Hair follicle dermal papilla cell (primary cell): ENCODE data around the gene AGER. TPM values are rescaled to one million over a fixed set of nuclear protein-coding genes. Genes with fewer than 3 reads are reported as not detected.

Experiments used
- small RNA-seq: library from RNA; depleted of rRNA; stranded (forward); fragments of <200 nt; gene quantifications from one replicate; pipeline ENCODE3, GENCODE V24; 2012
- total RNA-seq: library from RNA; depleted of rRNA; stranded (reverse); fragments of >200 nt; gene quantifications from 2 replicates; pipeline ENCODE4 v1.2.3, GENCODE V29; 2012

The AGER gene
- 0.16 TPM in 1 of 2 replicates, not detected in the other for total RNA-seq

DNA sequence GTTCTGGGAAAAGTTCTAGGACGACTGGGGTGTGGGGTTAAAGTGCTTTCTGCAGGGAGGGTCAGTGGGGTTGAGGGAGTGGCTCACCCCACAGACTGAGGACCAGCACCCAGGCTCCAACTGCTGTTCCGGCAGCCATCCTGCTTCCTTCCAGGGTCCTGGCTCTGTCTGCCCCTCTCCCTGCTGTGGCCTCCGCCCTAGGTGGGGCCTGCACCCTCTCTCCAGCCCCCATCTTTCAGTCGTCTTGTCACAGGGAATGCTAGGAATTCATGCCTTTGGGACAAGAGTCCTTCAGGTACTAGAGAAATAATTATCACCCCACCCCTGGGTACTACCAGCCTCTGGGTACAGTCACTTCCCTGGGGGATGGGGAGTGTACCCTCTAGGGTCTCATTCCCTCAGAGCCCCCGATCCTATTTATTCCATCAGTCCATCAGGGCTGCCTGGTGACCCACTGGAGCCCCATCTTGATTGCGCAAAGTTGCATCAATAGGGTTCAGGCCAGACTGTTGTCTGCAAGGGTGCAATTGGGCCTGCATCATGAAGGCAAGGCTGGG is at the start of gene AGER:
AGER (minus strand) TSS at position 170 of the 557 bp plus-strand sequence; CDS start at position 139, 31 bp downstream.

GRCh38 chr6:32223258-32224235 is 39.5 kb upstream of the AGER start, which contains the start of gene NOTCH4:
TSS of gene NOTCH4 (minus strand) at chr6:32224067. CDS start at chr6:32223928, 139 bp downstream.

GRCh38 chr6:32192608-32193039 is 8.6 kb upstream of the AGER start, which contains the start of gene GPSM3:
TSS of gene GPSM3 (minus strand) at chr6:32192643. CDS start at chr6:32192513, 130 bp downstream.

DNA sequence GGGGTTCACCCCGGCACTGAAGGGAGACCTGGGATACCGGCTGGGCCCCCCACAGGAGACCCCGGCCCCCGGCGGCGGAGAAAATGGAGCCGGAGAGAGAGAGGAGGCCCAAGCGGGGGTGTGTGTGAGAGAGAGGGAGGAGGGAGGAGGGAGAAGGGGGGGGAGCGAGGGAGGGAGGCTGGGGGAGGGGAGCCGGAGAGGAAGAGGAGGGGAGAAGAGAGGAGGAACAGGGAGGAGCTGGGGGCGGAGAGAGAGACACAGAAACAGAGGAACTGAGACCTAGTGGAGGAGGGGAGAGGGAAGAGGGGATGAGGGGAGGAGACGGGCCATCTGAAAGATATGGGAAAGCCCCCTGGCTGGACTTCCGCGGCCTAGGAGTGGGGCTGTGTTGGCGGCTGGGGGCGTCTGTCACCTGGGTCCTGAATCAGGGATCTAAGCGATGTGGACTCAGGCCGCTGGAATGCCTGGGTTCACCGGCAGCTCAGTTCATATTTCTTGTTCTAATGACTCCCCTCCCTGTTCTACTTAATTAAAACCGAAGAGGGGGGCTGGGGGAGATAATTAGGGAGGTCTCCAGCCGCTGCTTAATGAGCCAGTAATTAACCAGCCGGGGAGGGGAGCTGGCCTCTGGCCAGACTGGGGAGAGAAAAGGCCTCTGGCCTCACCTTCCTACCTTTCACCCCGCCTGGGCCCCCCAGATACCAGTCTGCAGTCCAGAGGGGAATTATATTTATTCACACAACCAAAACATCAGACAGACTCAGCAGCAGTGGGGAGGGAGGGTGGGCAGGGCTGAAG is 6.2 kb upstream of the AGER start, which contains the start of gene PBX2:
PBX2 (minus strand) TSS at position 149 of the 798 bp plus-strand sequence. CDS start 287 bp downstream, outside the sequence.

GRCh38 chr6:32177788-32178546 is 6.1 kb downstream of the AGER start, which contains the start of gene RNF5:
TSS of gene RNF5 (plus strand) at chr6:32178405. CDS start at chr6:32178512, 107 bp downstream.

DNA sequence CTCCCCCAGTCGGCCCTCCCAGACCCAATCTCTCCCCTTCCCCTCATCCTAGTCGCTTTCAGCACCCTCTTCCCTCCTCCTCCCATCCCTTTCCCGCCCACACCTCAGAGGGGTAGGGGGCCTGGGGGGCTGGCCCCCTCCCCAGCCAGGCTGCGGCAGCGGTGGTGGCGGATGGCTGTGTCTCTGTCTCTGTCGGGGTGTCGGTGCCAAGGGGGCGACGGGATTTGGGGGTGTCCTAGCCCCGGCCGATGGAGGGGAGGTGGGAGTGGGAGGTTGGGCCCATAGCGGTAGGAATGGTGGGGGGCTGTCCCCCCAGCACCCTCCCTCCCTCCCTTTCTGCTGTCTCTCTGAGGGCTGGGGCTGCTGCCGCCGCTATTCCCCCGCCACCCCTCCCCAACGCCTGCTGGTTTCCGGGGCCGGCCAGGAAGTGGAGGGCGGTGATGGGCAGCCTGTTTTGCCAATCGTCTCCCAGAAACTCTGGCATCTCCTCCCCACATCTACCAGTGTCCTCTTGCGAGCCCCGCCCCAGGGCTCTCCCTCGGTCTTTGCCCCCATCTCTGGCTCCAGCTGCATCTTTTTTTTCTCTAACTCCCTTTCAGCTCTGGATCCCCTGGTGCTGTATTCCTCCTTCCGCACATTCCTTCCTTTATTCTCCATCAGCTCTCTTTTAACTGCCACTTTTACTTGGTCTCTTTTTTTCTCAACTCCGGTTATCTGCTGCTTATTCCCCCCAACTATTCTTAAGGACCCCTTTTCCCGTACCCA is 8.2 kb downstream of the AGER start, which contains the start of gene AGPAT1:
AGPAT1 (minus strand) TSS at position 374 of the 765 bp plus-strand sequence. CDS start 4,588 bp downstream, outside the sequence.

DNA sequence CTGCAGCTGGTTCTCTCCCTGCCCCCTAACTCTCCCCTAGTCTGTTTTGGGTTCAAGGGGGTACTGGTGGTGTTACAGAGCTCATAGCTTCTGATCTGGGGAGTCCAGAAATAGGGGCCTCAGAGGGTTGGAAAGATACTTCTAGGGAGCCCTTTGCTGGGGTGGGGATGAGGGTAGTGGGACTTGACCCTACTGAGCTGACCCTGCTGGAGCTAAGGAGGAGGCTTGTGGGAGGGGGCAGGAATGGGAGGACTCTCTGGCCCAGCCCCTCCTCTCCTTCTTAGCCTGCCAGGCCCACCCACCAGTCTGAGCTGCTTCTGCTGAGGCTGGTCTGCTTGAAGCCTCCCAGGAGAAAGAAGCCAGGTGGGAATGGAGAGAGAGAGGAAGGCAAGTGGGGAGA is 19.8 kb downstream of the AGER start, which contains the start of gene EGFL8:
EGFL8 (plus strand) TSS at position 301 of the 400 bp plus-strand sequence. CDS start 1,571 bp downstream, outside the sequence.

GRCh38 chr6:32153564-32154513 is 30.2 kb downstream of the AGER start, which contains the start of gene PPT2:
TSS of gene PPT2 (plus strand) at chr6:32154141. CDS start at chr6:32154595, 454 bp downstream.

DNA sequence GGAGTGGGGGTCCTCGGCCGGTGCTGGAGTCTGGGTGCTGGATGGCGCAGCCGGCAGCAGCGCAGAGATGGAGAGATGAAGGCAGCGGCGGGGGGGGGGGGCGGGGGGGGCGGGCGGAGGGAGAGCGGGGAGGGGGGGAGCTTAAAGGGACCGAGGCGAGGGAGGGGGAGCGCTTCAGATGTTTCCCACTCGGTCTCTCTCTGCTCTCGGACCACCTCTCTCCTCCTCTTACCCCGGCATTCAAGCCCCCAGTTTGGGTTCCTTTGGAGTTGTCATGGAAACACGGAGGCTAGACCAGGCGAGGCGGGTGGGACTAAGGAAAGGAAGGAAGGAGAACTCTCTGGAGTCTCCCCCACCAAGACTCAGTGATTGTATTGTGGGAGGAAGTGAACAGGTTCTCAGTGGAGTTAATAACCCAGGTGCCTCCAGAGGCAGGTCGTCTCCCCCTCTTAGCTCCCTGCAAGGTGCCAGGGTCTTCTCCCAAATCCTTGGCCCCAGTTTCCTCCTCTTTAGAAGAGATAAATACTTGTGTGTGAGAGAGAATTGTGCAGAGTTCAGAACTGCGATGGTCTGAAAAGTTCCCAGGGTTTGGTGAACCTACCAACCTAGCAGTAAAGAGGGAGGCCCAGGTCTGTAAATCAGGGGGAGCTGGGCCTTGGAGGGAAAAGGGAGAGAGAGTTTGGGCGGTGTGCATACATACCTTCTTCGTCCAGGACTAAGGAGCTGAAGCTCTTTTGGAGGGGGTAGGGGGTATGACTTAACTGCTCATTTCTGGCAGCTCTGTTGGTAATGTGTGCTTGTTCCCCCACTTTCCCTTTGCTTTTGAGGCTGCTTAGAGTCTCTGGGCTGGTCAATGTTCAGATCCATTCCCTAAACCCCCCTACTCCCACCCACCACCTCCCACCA is 31.9 kb downstream of the AGER start, which contains the start of gene PRRT1:
PRRT1 (minus strand) TSS at position 77 of the 906 bp plus-strand sequence. CDS start 112 bp downstream, outside the sequence.

Small RNA genes lying within 50 kb of the gene (small RNA-seq; reads per million reads assigned to genes)
- not detected for gene AL662884.1
- not detected for gene MIR6833

Other genes with a start within 250 kb of the AGER start
- gene CFB, start 238.2 kb downstream of the AGER start, total RNA-seq = 13.5 and 31.3 TPM in 2 replicates
- 81.9 and 97.9 TPM in 2 replicates for gene NELFE, start 225.3 kb downstream of the AGER start, total RNA-seq
- gene SKIC2, start 225.1 kb downstream of the AGER start, total RNA-seq = 47.5 and 61.8 TPM in 2 replicates
- gene DXO, start 212.1 kb downstream of the AGER start, total RNA-seq = 21.1 and 21.3 TPM in 2 replicates
- 4.9 and 6.8 TPM in 2 replicates for gene C4A, start 202.2 kb downstream of the AGER start, total RNA-seq
- 2.1 and 2.8 TPM in 2 replicates for gene C4B, start 169.5 kb downstream of the AGER start, total RNA-seq
- gene CYP21A2, start 145.8 kb downstream of the AGER start, total RNA-seq = 0.12 TPM in 1 of 2 replicates, not detected in the other
- 4.1 and 7.4 TPM in 2 replicates for gene TNXB, start 74.9 kb downstream of the AGER start, total RNA-seq
- 19.3 and 30.8 TPM in 2 replicates for gene ATF6B, start 56.0 kb downstream of the AGER start, total RNA-seq
- 5.5 TPM in 2 replicates for gene FKBPL, start 54.0 kb downstream of the AGER start, total RNA-seq
- 0.16 TPM in 1 of 2 replicates, not detected in the other for gene PRRT1, start 32.3 kb downstream of the AGER start, total RNA-seq
- 9.9 and 11.5 TPM in 2 replicates for gene PPT2, start 30.1 kb downstream of the AGER start, total RNA-seq
- gene EGFL8, start 19.7 kb downstream of the AGER start, total RNA-seq = 0.97 and 1.9 TPM in 2 replicates
- 28.1 and 37.0 TPM in 2 replicates for gene AGPAT1, start 8.2 kb downstream of the AGER start, total RNA-seq
- 24.7 and 44.4 TPM in 2 replicates for gene RNF5, start 5.8 kb downstream of the AGER start, total RNA-seq
- 28.9 and 34.7 TPM in 2 replicates for gene PBX2, start 5.9 kb upstream of the AGER start, total RNA-seq
- gene GPSM3, start 8.4 kb upstream of the AGER start, total RNA-seq = 3.1 and 4.7 TPM in 2 replicates
- gene NOTCH4, start 39.8 kb upstream of the AGER start, total RNA-seq = 0.12 and 0.49 TPM in 2 replicates
- not detected in 2 replicates for gene TSBP1, start 187.7 kb upstream of the AGER start, total RNA-seq
- not detected in 2 replicates for gene BTNL2, start 222.9 kb upstream of the AGER start, total RNA-seq